Lung (tissue), 12 donors: Measurements from ENCODE around the gene CR1. TPM values are rescaled to one million over a fixed set of nuclear protein-coding genes. Genes with fewer than 3 reads are reported as not detected.

Source experiments
- ATAC-seq: fragments of 200-7000 bp; cut with Tn5 transposase; one replicate; pipeline ENCODE4 v1.9.1; 2020; ENCODE audit warnings: moderate number of reproducible peaks; ENCODE audit not compliant: insufficient read depth, low FRiP score
- DNase-seq, 3 donors: peaks; one replicate each; pipeline ENCODE4 v3.0.0-alpha.2; 2013 to 2017
- H3K27ac ChIP-seq, 2 donors: one replicate each; pipeline ENCODE4 v1.5.1; 2013; ENCODE audit warnings: mild to moderate bottlenecking in 2 of 2, moderate library complexity in 2 of 2, control low read depth in 1 of 2, inconsistent platforms in 1 of 2, low read depth in 1 of 2, low read length in 1 of 2
- H3K27me3 ChIP-seq, 3 donors: one replicate each; pipeline ENCODE4 v1.5.1; 2013; ENCODE audit warnings: low read length in 2 of 3; ENCODE audit not compliant: control insufficient read depth in 3 of 3, insufficient read depth in 3 of 3
- H3K36me3 ChIP-seq, 4 donors: one replicate each; pipeline ENCODE4 v1.5.1; 2013; ENCODE audit warnings: low read length in 4 of 4, mild to moderate bottlenecking in 1 of 4, moderate library complexity in 1 of 4; ENCODE audit not compliant: control insufficient read depth in 4 of 4, insufficient read depth in 4 of 4
- H3K4me1 ChIP-seq, 5 donors: one replicate each; pipeline ENCODE4 v1.5.1; 2013; ENCODE audit warnings: low read length in 5 of 5, mild to moderate bottlenecking in 2 of 5, moderate library complexity in 1 of 5; ENCODE audit not compliant: control insufficient read depth in 5 of 5, insufficient read depth in 5 of 5
- H3K4me3 ChIP-seq: one replicate; pipeline ENCODE4 v1.5.1; 2013; ENCODE audit warnings: mild to moderate bottlenecking, control low read depth, moderate library complexity
- H3K9ac ChIP-seq, 2 donors: one replicate each; pipeline ENCODE4 v1.5.1; 2013; ENCODE audit warnings: low read length in 2 of 2, control low read depth in 1 of 2; ENCODE audit not compliant: insufficient read depth in 1 of 2
- H3K9me3 ChIP-seq, 4 donors: one replicate each; pipeline ENCODE4 v1.5.1; 2013; ENCODE audit warnings: low read length in 3 of 4, mild to moderate bottlenecking in 1 of 4, moderate library complexity in 1 of 4; ENCODE audit not compliant: control insufficient read depth in 4 of 4, insufficient read depth in 3 of 4
- polyA plus RNA-seq, 2 donors: library from polyadenylated mRNA; stranded (reverse); fragments of 200-250 nt; gene quantifications; one replicate each; pipeline ENCODE4 v1.2.1, GENCODE V29; 2013
- total RNA-seq, 2 donors: library from RNA; depleted of rRNA in 1 of 2; stranded (reverse); fragments of >200 nt in 1 of 2; gene quantifications; one replicate each; pipeline ENCODE4 v1.2.1, GENCODE V29; 2014 to 2021
- TF ChIP-seq, protein P1 (sequence below): IDR thresholded peaks from 2 replicates; pipeline ENCODE4 v1.5.1; 2012; ENCODE audit warnings: mild to moderate bottlenecking; ENCODE audit errors: control extremely low read depth, extremely low read depth
- donor health status: control.
- donor health status: control.
- donor health status: Bipolar disorder and iron deficiency.
- donor health status: healthy.
- donor health status: DM: yes; HTN: yes; CAD: no.

CR1 gene
- total and polyA plus RNA-seq, 4 donors, result 0.57 to 26.6 (median 16.6) TPM

DNA sequence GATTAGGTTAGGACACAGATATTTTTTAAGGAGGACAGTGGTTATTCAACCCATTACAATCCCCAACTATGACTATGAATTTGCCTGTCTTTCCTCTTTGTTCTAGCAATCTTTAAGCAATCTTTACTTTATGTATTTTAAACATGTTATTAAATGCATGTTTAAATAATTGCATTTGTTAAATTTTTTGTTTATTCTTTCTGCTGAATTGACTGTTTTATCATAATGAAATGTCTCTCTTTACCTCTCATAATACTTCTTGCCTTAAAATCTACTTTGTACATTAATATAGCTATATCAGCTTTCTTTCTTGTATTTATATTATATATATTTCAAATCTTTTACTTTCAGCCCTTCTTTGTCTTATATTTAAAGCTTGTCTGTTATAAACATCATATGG is 195.1 kb downstream of the CR1 start:
- Histone ChIP-seq H3K9me3 (no peaks in the 10 kb centered on the region), H3K36me3 (no peaks in the 10 kb centered on the region), H3K9ac (no peak overlapping the region), H3K4me3 (no peak overlapping the region), H3K27me3 (peaks cover 0 to 2% (median 0%) of the 10 kb centered on the region in 3 donors), H3K4me1 (no peaks in the 10 kb centered on the region), H3K27ac (no peak overlapping the region)
- DNase-seq, result no peak
- TF ChIP-seq, protein P1, sequence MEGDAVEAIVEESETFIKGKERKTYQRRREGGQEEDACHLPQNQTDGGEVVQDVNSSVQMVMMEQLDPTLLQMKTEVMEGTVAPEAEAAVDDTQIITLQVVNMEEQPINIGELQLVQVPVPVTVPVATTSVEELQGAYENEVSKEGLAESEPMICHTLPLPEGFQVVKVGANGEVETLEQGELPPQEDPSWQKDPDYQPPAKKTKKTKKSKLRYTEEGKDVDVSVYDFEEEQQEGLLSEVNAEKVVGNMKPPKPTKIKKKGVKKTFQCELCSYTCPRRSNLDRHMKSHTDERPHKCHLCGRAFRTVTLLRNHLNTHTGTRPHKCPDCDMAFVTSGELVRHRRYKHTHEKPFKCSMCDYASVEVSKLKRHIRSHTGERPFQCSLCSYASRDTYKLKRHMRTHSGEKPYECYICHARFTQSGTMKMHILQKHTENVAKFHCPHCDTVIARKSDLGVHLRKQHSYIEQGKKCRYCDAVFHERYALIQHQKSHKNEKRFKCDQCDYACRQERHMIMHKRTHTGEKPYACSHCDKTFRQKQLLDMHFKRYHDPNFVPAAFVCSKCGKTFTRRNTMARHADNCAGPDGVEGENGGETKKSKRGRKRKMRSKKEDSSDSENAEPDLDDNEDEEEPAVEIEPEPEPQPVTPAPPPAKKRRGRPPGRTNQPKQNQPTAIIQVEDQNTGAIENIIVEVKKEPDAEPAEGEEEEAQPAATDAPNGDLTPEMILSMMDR, result no peak
- ATAC-seq, result no peak

Other genes with a start within 250 kb of the CR1 start
- 100 to 1,000 TPM; 160 to 293 TPM for gene CD55, start 174.5 kb upstream of the CR1 start, total RNA-seq
- 100 to 1,000 TPM; 243 to 267 TPM for gene CD55, start 174.5 kb upstream of the CR1 start, polyA plus RNA-seq
- gene CR2, start 41.8 kb upstream of the CR1 start, total RNA-seq, result 1 to 10 TPM in 1 of 2 donors, under 1 TPM in 1; 0.34 to 3.6 TPM
- under 1 TPM; 0.06 to 0.62 TPM for gene CR2, start 41.8 kb upstream of the CR1 start, polyA plus RNA-seq
- gene CR1L, start 149.0 kb downstream of the CR1 start, total RNA-seq, result 1 to 10 TPM; 1.3 to 2.6 TPM
- under 1 TPM; 0.28 to 0.60 TPM for gene CR1L, start 149.0 kb downstream of the CR1 start, polyA plus RNA-seq